IPS DF 19.7 (cell line): ENCODE results near the gene NXNL2.

Experiments used
- DNase-seq: peaks from one replicate; pipeline ENCODE4 v3.0.0-alpha.2; 2013; ENCODE audit warnings: low read depth, low spot score

The NXNL2 gene

GRCh38 chr9:88534456-88535225 is at the start of gene NXNL2:
NXNL2 (plus strand) TSS chr9:88535178; CDS start chr9:88535435, 257 bp downstream.
- DNase-seq, result no peak

GRCh38 chr9:88488166-88488565 is 46.8 kb upstream of the NXNL2 start:
- no peak for DNase-seq

- no peak for DNase-seq
Observed at GRCh38 chr9:88494983-88495721, 39.8 kb upstream of the NXNL2 start.

- no peak for DNase-seq
Observed at GRCh38 chr9:88497224-88497623, 37.8 kb upstream of the NXNL2 start.

- DNase-seq, result no peak
Observed at GRCh38 chr9:88498880-88499279, 36.1 kb upstream of the NXNL2 start.

- DNase-seq, result no peak
Observed at GRCh38 chr9:88501086-88501485, 33.9 kb upstream of the NXNL2 start.

GRCh38 chr9:88502552-88503034 is 32.4 kb upstream of the NXNL2 start:
- no peak for DNase-seq

GRCh38 chr9:88503081-88503844 is 31.7 kb upstream of the NXNL2 start:
- DNase-seq, result no peak

GRCh38 chr9:88503845-88504764 is 30.9 kb upstream of the NXNL2 start:
- no peak for DNase-seq

GRCh38 chr9:88508326-88508725 is 26.7 kb upstream of the NXNL2 start:
- no peak for DNase-seq

GRCh38 chr9:88511906-88512305 is 23.1 kb upstream of the NXNL2 start:
- no peak for DNase-seq

- no peak for DNase-seq
Observed at GRCh38 chr9:88514247-88514646, 20.7 kb upstream of the NXNL2 start.

- no peak for DNase-seq
Observed at GRCh38 chr9:88521308-88521707, 13.7 kb upstream of the NXNL2 start.

- no peak for DNase-seq
Observed at GRCh38 chr9:88522360-88522759, 12.6 kb upstream of the NXNL2 start.

GRCh38 chr9:88523056-88523455 is 11.9 kb upstream of the NXNL2 start:
- no peak for DNase-seq

- DNase-seq, result no peak
Observed at GRCh38 chr9:88524911-88525310, 10.1 kb upstream of the NXNL2 start.

- no peak for DNase-seq
Observed at GRCh38 chr9:88527618-88528017, 7.4 kb upstream of the NXNL2 start.

GRCh38 chr9:88528080-88528790 is 6.7 kb upstream of the NXNL2 start:
- no peak for DNase-seq

GRCh38 chr9:88529496-88529895 is 5.5 kb upstream of the NXNL2 start:
- DNase-seq, result no peak

- no peak for DNase-seq
Observed at GRCh38 chr9:88530051-88530450, 4.9 kb upstream of the NXNL2 start.
